GM21515 (cell line): ENCODE results near the gene MLPH.
"Not testable (repeated sequence)": the region's sequence is repeated elsewhere in the genome, so short reads cannot be mapped to it uniquely, and the experiment has no call there.

Experiments
- ATAC-seq: cut with Tn5 transposase; IDR thresholded peaks from one replicate; pipeline ENCODE4 v1.9.1; 2021; ENCODE audit not compliant: unreplicated experiment

Gene MLPH

DNA sequence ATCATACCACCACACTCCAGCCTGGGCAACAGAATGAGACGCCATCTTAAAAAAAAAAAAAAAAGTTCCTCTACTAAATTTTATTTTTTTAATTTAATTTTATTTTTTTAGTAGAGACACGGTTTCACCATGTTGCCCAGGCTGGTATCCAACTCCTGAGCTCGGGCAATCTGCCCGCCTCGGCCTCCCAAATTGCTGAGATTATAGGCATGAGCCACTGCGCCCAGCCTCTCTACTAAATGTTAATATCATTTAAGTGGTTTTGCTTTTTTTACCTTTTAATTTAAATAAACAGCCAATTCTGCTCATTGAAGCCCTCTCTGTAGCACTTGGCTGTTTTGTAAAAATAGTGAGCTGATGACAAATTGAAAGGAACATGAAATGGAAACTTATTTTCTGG, 94.3 kb downstream of the MLPH start:
- ATAC-seq: no peak

DNA sequence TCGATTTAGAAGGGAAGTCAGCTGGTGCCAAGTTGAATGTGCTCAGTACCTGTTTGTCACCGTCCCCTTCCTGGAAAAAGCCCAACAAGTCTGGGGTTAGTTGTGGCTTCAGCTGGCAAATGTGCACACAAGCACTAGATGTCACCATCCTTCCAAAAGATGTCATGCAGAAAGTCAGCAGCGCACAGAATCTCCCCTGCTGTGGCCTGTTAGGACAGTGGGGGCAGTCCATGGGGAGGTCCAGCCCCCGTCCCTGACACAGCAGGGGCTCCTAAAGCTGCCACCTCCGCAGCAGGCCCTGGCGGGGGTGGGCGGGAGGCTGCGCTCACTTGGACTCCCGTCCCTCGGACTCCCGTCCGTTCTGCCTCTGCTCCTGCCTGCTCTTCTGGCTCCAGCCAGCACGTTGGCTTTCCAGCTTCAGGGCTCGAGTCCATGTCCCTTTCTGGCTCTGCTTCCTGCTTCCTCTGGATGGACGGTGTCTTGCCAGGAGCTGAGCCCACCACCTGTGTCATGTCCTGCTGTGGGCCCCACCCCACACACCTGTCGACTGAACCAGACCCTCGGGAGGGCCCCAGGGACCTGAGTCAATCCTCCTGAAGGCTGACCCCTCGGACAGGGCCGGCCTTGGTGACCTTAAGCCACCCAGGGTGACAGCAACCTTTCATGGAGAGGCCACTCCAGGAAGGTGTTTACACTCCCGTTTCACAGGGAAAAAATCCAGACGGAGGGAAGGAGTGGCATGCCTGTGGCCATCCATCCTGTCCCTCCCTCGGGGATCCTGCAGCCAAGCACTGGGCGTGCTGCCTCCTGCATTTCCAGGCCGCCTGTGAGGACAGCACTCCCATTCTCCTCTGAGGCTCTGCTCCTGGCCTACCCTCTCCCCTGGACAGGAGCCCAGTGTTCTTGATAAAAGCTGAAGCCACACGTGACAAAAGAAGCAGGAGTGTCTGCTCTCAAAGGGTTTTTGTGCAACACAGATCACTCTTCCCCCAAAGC, 95.0 kb downstream of the MLPH start:
- no peak for ATAC-seq

DNA sequence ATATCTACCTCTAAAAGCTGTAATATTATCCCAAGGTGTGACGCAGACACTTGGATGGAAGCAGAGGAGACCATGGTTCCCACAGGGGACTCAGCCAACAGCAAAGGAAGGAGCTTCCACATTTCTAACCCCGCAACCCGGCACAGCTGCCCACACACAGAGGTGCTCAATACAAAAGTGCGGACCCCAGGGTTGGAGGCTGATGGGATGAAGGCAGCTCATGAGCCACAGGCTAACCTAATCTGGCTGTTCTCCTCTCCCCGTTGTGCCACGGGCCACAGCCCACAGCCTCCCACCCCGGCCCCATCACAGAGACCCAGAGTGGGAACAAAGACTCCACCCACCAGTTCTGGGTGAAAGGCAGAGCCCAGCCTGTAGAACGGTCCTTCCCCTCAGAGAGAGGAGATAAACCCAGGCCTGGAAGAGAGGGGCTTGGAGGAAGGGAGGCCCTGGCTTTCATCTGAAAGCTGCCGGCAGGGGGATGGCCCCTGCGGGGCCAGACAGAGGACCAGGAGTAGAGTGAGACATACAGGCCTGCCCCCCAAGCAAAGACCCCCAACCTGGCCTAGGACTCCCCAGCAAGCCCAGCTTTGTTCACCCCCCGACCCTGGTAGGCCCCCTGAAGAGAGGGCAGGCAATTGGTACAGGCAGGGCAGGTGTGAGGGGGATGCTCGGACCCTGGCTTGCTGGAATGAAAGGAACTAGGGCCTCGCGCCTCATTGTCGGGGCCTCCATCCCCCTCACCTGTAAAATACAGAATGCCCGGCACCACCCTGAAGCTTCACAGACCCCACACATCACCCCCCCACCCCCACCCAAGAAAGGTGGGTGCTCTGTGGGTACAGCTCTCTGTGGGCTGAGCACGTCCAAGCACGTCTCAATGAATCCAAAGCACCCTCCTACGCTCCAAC, 96.6 kb downstream of the MLPH start:
- ATAC-seq: no peak

DNA sequence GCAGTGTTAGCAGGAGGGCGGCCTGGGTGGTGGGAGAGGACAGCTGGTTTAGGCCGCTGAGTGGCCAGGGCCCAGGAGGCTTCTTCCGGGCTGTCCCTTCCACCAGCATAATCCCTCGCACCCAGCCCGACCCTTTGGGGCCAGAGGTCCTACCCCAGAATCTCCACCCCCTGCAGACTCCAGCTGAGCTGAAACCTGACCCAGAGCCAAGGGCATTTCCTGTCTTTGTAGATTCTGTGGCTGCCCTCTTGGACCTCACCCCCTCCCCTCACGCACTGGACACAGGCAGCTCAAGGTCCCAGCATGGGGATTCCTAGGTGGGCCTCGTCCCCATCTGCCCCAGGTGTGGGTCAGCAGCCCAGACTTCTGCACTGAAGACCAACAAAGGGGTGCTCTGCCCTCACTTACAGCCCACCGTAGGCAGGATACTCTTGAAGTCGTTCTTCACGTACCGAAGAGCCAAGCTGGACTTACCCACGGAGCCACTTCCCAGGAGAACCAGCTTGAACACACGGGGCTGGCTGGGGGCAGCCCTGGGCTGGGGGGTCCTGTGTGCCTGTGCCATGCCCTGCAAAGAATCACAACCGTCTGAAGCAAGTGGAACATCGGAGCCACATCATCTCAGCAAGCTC, 98.7 kb downstream of the MLPH start:
- ATAC-seq: no peak

DNA sequence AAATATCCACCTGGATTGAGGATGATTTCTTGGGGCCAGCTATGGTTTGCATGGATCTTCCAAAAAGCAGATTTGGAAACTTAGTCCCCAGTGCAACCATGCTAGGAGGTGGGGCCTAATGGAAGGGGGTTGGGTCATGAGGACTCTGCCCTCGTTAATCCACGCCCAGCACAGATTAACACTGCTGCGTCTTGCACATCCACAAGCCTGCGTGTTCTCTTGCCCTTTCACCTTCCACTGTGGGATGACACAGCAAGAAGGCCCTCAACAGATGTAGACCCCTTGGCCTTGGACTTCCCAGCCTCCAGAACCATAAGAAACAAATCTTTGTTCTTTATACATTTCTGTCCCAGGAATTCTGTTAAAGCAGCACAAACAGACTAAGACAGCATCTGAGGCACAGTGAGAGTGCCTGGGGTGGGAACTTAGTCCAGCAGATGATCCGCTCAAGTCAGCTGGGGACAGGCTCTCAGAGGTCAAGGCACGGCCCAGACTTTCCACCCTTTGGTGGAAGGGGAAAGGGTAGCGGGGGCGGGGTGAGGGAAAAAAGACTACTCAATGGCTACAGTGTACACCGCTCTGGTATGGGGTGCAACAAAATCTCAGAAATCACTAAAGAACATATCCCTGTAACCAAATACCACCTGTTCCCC, 101.1 kb downstream of the MLPH start:
- no peak for ATAC-seq

DNA sequence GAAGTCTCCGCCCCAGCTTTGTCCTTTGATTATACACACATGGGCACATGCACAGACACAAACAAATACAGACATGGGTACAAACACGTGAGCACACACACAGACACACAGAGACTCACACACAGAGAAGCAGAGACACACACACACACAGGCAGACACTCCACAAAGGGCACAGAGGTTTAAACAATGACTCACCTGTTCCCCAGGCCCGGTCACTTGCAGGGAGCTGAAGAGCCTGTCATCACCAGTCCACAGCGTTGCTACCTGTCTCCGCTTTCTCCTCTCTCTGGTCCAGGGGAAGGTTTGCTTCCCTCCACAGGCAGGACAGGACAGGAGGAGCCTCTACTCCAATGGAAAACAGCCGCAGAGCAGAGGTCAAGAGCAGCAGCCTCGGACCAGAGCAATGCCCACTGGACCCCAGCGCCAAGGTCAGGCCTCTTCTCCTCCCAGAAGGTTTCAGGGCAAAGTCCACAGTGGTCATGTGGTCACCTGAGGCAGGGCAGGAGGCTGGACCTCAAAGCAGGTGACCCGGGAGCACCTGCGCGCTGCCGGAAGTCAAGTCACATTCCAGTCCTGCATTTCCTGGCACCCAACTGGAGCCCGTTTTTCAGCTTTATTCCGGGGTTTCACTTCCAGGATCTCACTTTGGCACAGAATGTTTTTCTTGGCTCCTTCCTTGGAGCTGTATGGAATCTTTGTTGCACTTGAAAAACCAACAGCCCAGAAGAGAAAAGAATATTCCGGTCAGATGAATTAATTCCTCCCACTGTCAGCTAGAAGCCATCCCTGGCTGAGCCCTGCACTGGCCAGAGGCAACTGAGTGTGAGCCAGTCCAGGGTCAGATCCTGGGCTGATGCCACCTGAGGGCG, 103.5 kb downstream of the MLPH start, which contains the start of gene RAB17:
RAB17 (minus strand) TSS at position 463 of the 869 bp plus-strand sequence. CDS start 4,580 bp downstream, outside the sequence.
- ATAC-seq: no peak

DNA sequence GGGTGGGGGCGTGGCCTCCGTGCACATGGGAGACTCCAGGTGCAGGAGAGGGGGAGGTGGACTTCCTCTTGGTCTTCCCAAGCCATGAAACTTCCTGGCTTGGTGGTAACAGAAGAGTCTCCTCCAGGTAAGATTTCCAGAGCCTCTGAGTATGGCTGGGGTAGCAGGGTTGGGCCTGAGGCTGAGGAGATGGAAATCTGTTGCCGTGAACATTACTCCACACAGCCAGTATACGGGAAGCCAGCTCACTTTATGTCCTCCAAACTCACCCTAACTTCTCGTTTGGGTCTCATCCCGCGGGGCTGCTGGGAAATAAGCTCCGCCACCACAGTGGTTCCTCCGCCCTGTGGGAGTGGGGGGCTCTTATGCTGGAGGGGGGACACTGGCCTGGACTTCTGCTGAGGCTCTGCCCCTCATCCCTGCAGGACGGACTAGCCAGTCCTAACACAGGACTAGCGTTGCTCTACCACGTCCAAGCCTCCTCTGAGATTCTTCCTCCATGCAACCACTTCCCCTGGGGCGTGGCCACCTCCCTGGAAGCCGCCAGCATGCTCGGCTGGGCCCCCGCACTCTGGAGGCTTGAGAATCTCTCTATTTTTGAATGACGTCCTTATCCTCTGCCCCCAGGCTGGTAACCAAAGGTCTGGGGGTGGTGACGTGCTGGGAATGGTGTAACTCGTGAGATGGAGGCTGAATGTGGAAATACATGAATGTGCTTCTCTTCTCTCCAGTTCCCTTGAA, 104.3 kb downstream of the MLPH start:
- ATAC-seq: no peak

DNA sequence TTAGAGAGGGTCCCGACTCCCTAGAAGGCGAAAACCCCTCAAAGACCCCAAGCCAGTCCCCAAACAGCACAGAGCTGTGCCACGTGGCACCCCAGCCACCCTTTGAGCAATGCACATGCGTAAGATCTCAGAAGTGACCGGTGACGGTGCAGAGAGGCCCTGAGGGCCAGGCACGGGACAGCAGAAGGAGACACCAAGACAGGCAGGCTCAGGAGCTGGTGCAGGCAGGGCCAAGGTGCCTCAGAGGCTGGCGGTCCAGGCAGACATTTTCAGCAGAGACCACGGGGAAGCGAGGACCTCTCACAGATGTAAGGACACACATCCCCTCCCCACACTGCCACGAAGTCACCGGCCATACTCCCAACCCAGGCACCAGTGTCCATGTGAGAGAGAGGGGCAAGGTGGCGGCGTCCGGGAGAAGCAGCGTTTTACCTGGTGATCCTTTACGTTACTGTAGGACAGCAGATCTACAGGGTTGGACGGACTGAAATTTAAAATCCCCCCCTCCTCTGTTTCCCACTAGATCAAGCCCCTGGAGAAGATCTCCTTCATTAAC, 105.5 kb downstream of the MLPH start:
- no peak for ATAC-seq

DNA sequence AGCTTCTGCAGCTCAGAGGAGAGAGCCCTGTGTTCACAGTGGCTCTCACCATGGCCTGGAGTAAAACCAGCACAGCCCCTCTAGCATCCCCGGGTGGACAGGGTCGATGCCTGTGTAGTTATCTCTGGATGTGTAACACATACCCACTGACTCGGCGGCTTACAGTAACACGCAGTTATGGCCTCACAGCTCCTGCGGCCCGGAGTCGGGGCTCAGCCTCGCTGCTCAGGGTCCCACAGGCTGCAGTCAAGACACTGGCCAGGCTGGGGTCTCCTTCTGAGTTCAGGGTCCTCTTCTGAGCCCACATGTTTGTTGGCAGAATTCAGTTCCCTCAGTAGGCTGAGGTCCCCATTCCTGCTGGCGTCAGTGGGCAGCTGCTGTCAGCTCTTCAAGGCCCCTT, 106.0 kb downstream of the MLPH start:
- no peak for ATAC-seq

DNA sequence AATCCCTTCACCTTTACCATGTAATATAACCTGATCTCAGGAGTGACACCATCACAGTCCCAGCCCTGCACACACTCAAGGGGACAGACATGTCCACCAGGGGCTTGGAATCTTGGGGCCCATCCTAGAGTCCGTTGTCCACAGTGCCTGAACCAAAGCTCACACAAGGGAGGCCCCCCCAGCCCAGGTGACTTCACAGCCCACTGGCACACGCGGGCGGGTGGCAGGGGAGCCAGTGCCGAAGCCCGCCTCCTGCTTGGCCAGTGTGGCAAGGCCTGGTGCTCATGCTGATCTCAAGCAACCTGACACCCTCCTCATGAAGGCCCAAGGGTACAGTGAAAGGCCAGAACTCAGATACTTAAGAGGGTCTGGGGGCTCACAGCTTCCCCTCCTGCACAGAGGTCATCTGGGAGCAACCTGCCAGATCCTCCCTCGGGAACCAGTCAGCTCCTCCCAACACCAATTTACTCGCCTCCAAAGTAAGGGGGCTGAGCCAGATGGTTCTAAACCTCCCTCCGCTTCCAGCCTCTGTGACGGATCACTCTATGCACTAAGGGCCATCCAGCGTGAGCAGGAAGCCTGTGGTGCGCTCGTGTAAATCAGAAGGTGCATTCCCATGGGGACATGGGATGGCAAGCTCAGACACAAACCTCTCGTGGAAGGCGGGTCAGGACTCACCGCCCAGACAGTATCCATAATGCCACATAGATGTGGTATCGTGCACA, 106.7 kb downstream of the MLPH start:
- no peak for ATAC-seq

DNA sequence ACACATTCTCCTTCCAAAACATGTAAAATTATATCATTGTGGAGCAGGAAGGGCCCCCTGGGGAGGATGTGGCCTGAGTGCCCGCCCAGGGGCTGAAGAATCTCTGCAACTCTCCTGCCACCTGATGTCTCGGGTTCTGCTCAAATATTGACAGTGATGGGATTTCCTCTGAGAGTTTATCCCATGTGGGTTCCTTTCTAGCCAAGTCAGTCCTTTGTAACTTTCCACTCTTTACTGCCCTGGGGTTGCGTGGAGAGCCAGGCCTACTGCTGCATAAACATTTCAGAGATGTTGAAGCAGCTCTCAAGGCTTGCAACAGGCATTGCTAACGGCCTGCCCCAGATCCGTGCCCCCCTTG, 107.4 kb downstream of the MLPH start:
- no peak for ATAC-seq

DNA sequence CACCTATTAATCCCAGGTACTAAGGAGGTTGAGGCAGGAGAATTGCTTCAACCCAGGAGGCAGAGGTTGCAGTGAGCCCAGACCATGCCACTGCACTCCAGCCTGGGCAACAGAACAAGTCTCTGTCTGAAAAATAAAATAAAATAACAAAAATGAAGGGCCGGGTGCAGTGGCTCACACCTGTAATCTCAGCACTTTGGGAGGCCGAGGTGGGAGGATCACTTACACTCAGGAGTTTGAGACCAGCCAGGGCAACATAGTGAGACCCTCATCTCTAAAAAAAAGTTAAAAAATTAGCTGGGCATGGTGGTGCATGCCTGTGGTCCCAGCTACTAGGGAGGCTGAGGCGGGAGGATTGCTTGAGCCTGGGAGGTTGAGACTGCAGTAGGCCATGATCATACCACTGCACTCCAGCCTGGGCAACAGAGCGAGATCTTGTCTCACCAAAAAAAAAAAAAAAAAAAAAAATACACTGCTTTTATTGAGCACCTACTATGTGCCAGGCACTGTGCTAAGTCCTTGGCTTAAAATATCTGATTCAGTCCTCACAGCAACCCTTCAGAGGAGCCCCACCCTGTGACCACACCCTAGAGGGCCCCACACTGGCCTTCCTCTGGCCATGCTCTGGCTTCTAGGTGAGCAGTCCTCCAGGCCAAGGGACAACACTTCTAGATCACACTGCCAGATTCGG, 108.9 kb downstream of the MLPH start:
- not testable (repeated sequence) for ATAC-seq

DNA sequence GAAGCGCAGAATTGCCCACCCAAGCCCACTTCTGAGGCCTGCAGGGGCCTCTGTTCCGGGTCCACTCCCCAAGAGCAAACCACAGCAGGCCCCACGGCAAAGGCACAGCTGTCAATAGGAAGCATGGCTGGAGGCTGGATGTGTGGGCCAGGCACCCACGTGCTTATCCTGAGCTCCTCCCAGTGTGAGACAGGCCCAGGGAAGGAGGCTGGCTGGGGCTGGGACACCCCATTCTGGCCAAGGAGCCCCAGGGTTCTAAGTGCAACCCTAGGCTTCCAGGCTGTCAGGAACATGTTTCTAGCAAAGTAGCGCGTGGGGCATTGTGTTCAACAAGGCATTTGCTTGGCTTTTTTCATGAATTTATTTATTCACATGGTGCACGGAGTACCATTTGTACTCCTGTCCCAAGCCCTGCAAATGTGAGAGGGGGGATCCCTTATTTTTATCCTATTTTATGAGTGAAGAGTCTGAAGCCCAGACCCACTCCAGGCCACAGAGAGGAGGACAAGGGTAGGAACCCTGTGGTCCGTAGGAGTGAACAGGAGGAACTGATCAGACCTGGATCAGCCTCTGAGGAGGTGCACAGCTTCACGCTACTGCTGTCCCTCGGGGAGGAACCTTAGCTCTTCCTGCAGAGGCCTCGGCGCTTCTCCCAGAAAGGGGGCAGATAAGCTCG, 109.6 kb downstream of the MLPH start:
- ATAC-seq: no peak

DNA sequence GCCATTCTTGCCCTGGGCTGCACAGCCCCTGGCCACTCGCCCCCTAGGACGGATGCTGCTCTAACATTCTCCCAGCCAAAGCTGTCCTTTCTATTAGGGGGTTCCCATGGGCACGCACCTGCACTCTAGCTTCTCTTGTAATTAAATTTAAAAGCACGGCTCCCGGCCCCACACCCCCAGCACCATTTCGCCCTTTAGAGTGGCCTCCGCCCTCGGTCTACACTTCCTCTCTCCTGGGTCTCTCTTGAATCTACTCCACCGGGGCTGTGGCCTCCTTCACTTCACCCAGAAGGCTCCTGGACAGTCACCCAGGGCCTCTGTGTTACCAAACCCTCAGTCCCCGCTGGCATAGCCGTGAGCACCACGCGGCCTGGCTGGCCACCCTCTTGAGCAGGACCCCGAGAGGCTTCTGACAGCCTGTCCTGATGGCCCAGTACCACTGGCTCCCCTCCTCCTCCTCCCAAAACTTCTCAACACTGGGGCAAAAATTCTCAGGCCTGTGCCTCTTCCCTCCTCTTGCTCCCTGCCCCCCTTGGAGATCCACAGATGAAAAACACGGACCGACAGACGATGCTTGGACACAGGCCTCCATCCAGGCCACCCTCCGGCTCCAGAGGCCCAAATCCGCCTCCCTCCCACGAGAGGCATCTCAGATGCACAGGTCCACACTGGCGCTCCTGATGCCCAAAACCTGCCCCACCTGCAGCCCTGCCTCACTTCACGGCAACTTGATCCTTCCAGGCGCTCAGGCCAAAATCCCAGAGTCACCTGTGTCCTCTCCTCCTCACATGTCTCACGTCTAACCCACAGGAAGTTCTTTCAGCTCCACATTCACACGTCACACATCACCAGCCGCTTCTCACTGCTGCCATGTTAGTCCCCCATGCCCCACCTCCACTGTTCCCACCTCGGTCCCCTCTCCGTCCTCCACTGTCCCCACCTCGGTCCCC, 110.4 kb downstream of the MLPH start:
- ATAC-seq: no peak

DNA sequence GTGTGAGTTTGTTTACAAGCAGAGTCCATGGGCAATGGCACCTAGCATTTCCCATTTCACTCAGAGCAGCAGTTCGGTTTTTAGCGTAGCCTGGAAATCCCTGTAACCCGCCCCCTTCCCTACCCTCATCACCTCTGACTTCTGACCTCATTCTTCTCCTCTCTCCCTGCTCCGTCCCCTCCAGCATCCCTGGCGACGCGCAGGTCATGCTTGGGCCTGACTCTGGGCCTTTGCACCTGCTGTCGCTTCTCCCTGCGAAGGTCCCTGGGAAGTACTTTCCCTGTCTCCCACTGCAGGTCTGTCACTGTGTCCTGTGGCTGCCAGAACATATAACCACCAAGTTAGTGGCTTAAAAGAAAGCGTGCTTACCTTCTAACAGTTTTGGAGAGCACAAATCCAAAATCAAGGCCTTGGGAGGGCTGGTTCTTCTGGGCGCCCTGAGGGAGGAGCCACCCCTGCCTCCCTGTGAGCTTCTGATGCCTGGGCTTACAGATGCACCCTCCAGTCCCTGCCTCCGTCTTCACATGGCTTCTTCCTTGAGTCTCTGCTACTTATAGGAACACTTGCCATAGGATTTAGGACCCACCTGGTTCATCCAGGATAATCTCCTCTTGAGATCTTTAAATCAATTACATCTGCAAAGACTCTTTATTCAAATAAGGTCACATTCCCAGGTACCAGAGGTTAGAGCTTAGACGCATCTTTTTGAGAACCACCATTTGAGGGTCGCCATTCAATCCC, 111.6 kb downstream of the MLPH start:
- no peak for ATAC-seq
